Activated naive CD8-positive, alpha-beta T cell treated with anti-CD3 and anti-CD28 coated beads, Interleukin-2, amount 50 U/mL, for 24 hours (primary cell): ENCODE results near the gene SYT1.

Experiments used
- ATAC-seq: fragments of 150-1000 bp; cut with Tn5 transposase; one replicate; pipeline ENCODE4 v1.10.0; 2021
- DNase-seq: peaks from one replicate; pipeline ENCODE4 v3.0.0; 2021
- H3K27ac Mint-ChIP-seq: one replicate; pipeline ENCODE4 v1.8.0; 2021; ENCODE audit warnings: mild to moderate bottlenecking, mixed read lengths
- H3K27me3 Mint-ChIP-seq: one replicate; pipeline ENCODE4 v1.8.0; 2021; ENCODE audit warnings: mixed read lengths
- H3K36me3 Mint-ChIP-seq: one replicate; pipeline ENCODE4 v1.8.0; 2021; ENCODE audit warnings: low read depth, mixed read lengths
- H3K4me1 Mint-ChIP-seq: one replicate; pipeline ENCODE4 v1.8.0; 2021; ENCODE audit warnings: mixed read lengths
- H3K4me3 Mint-ChIP-seq: one replicate; pipeline ENCODE4 v1.8.0; 2021; ENCODE audit warnings: mild to moderate bottlenecking, moderate library complexity, mixed read lengths
- H3K9me3 Mint-ChIP-seq: one replicate; pipeline ENCODE4 v1.8.0; 2021; ENCODE audit warnings: mixed read lengths

SYT1 gene

DNA sequence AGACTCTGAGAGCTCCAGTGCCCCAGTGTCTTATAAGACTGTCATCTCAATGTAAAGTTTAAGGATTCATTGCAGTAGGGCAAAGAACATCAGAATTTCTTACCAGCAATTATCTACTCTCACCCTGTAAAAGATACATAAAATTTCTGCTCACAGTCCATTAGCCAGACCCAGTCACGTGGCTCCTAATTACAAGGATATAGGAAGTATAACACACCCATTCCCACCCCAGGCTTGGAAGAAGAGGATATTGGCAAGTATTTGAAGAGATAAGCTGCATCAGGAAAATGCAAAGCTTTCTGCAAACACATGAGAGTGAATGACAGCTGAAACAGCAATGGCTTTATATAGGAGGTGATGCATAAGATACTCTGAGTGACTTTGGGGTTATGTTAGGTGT lies 14.3 kb downstream of the SYT1 start:
- no peak for DNase-seq
- H3K4me3 Mint-ChIP-seq, result no peak overlapping the region
- H3K36me3 Mint-ChIP-seq, result no peaks in the 10 kb centered on the region
- peaks cover 4% of the 10 kb centered on the region for H3K9me3 Mint-ChIP-seq
- no peak for ATAC-seq
- no peak overlapping the region for H3K27ac Mint-ChIP-seq
- no peaks in the 10 kb centered on the region for H3K27me3 Mint-ChIP-seq
- H3K4me1 Mint-ChIP-seq, result no peaks in the 10 kb centered on the region

DNA sequence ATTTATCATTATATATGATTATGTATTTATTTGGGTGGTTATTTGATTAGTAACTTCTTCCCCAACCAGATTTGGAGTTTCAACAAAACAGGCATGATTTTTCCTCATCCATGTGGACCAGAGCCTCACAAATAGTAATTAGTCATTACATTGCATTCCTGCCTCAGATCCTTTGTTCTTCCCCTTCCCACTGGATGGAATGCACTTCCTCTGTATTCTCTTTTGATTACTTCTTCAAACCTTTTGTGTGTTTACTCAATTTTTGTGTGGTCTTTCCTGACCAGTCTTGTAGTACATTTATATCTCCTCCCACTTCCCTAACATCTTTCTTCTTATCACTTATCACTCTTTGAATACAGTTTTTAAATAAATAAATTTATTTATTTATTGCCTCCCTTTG lies 15.5 kb downstream of the SYT1 start:
- H3K4me1 Mint-ChIP-seq, result no peaks in the 10 kb centered on the region
- no peaks in the 10 kb centered on the region for H3K27me3 Mint-ChIP-seq
- H3K4me3 Mint-ChIP-seq, result no peak overlapping the region
- ATAC-seq (no peak), DNase-seq (no peak)
- no peaks in the 10 kb centered on the region for H3K36me3 Mint-ChIP-seq
- H3K9me3 Mint-ChIP-seq, result peaks cover 4% of the 10 kb centered on the region
- H3K27ac Mint-ChIP-seq, result no peak overlapping the region

DNA sequence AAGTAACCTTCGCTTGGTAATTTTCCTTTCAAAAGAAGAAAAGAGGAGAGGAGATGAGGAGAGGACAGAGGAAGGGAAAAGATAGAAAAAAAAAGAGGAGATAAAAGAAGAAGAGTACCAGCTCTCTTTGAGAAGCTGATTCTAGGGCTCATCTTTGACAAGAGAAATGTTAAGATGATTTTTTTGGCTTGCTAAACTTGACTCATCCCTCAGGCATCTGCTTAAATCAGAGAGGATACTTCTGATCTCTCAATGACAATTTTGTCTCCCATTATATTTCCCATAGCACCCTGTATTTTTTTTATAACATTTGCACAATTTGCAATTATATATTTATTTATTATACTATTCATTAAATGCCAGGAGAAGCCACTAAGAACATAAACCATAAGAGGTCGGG lies 17.1 kb downstream of the SYT1 start:
- no peak overlapping the region for H3K4me3 Mint-ChIP-seq
- DNase-seq, result no peak
- H3K9me3 Mint-ChIP-seq, result peaks cover 4% of the 10 kb centered on the region
- ATAC-seq, result no peak
- H3K36me3 Mint-ChIP-seq, result no peaks in the 10 kb centered on the region
- no peaks in the 10 kb centered on the region for H3K27me3 Mint-ChIP-seq
- no peaks in the 10 kb centered on the region for H3K4me1 Mint-ChIP-seq
- H3K27ac Mint-ChIP-seq, result no peak overlapping the region

DNA sequence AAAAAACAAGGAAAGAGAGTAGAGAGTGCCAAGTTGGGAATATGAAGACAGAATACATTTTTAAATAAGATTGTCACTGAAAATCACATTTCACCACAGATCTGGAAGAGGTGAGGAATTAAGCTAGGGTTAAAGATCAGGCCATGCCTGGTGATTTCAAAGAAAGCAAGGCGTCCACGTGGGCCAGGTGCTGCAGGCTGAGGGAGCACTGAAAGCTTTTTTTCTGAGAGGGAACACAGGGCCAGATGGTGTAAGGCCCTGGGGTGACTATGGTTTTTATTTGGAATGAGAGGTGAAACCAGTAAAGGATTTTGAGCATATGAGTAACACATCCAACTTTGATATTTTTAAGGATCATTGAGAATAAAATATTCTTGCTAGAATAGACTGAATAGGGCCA lies 20.9 kb downstream of the SYT1 start:
- no peaks in the 10 kb centered on the region for H3K4me1 Mint-ChIP-seq
- no peak overlapping the region for H3K4me3 Mint-ChIP-seq
- H3K27ac Mint-ChIP-seq, result no peak overlapping the region
- no peaks in the 10 kb centered on the region for H3K27me3 Mint-ChIP-seq
- no peaks in the 10 kb centered on the region for H3K36me3 Mint-ChIP-seq
- no peaks in the 10 kb centered on the region for H3K9me3 Mint-ChIP-seq
- no peak for DNase-seq
- no peak for ATAC-seq

DNA sequence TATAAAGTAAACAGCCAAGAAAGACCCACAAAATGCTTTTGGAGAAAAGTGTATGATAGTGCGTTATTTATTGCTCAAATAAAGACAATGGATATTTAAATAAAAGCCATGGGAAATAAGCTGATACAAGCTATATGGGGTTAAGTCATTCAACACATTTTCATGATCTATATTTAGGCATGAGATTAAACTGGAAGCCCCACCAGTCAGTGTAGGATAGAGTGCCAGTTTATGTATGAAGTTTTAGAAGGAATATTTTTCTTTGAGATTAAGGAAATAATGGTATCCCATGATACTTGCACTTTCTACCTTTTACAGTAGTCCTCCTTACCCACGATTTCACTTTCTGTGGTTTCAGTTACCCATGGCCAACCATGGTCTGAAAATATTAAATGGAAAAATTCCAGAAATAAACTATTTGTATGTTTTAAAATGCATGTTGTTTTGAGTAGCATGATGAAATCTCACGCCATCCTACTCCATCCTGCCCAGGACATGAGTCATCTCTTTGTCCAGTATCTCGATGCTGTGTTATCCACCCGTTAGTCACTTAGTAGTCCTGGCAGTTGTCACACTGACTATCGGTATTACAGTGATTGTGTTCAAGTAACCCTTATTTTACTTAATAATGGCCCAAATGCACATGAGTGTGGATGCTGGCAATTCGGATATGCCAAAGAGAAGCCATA lies 22.3 kb downstream of the SYT1 start:
- ATAC-seq, result no peak
- Mint-ChIP-seq H3K9me3 (no peaks in the 10 kb centered on the region), H3K36me3 (no peaks in the 10 kb centered on the region), H3K27ac (no peak overlapping the region), H3K4me3 (no peak overlapping the region), H3K27me3 (no peaks in the 10 kb centered on the region), H3K4me1 (no peaks in the 10 kb centered on the region)
- DNase-seq, result no peak

DNA sequence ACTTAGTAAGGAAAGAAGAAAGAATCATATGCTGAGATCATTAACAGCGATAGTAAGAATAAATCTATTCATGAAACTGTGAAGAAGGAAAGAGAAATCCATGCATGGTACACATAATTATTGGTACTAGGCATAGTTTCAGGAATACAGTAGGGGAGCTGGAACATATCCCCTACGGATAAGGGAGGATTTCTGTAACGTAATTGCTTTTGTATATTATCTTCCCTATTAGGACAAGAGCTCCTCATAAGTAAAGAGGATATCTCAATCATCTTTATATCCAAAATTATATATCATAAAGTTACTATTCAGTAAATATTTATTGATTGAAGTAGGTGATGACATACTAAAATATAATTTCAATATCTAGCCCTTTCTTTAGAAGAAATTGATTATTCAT lies 22.9 kb downstream of the SYT1 start:
- H3K4me1 Mint-ChIP-seq, result no peaks in the 10 kb centered on the region

DNA sequence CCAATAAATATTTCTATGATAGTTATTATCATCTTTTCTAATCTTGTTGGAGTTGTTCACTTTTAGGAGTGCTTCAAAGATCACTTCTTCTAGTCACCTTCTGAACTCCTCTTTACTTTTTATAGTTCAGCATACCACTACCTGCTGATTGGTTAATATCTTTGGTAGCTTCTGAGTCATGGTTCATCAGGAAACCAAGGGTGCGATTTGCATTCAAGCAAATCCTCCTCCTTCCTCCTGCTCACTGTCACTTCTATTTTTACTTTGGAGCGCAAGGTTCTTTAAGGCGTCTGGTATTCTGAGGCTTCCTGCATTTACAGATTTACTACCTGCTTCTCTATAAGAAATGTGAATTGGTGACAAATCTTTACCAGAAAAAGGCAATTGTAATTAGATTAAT lies 24.0 kb downstream of the SYT1 start:
- ATAC-seq, result no peak
- H3K4me1 Mint-ChIP-seq, result no peaks in the 10 kb centered on the region
- H3K4me3 Mint-ChIP-seq, result no peak overlapping the region
- no peaks in the 10 kb centered on the region for H3K27me3 Mint-ChIP-seq
- no peaks in the 10 kb centered on the region for H3K9me3 Mint-ChIP-seq
- no peak for DNase-seq
- H3K36me3 Mint-ChIP-seq, result no peaks in the 10 kb centered on the region
- H3K27ac Mint-ChIP-seq, result no peak overlapping the region

More for the DNA sequence above, 22.9 kb downstream of the SYT1 start:
- DNase-seq (no peak), ATAC-seq (no peak)
- H3K27me3 Mint-ChIP-seq, result no peaks in the 10 kb centered on the region
- no peaks in the 10 kb centered on the region for H3K36me3 Mint-ChIP-seq
- no peak overlapping the region for H3K27ac Mint-ChIP-seq
- H3K9me3 Mint-ChIP-seq, result no peaks in the 10 kb centered on the region
- H3K4me3 Mint-ChIP-seq, result no peak overlapping the region

DNA sequence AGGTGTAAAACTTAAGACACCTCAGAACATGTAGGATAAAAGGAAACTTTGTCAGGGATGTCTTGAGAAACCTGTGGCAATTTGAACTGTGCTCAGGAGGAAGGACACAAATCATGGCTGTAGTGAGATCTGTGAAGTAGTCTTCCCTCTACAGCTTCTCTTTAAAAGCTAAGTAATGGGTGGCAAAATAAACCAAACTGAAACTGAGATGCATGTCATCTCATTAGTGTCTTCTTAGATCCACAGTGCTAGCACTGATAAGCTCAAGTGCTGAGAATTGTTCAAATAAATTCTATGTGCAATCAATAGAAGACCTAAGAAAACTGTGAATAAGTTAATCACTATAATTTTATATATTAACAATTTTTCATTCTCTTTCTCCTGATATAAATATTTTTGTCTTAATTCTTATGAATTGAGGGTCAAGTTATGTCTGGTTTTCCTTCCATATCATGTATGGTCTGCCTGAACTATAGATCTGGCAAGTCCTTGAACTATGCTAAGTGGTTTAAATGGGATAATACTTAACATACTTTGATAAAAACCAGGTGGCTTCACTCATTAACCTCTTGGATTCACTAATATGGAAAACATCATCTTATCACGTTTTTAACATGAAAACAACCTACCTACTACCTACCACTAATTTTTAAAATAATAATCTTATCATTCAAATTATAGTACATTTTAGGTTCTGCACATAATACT lies 27.2 kb downstream of the SYT1 start:
- H3K4me3 Mint-ChIP-seq, result no peak overlapping the region
- no peaks in the 10 kb centered on the region for H3K9me3 Mint-ChIP-seq
- no peaks in the 10 kb centered on the region for H3K36me3 Mint-ChIP-seq
- ATAC-seq, result no peak
- no peak for DNase-seq
- H3K27ac Mint-ChIP-seq, result no peak overlapping the region
- H3K4me1 Mint-ChIP-seq, result no peaks in the 10 kb centered on the region
- H3K27me3 Mint-ChIP-seq, result no peaks in the 10 kb centered on the region

DNA sequence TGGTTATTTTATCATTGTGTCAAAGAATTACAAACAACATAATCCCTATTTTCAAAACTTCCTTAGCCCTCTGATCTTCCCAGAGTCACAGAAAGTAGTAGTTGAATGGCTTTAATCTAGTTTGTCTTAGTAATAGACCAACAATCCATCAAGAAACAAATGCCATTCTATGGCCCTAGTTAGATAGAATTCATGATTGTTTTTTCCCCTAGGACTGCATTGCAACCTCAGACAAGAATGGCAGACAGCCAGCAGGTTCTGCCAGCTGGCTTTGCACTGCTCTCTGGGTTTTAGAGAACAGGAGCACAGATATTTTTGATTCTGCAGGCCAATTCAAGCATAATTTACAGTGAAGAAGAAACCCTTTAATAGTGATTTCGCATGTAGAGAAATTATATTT lies 33.8 kb downstream of the SYT1 start:
- Mint-ChIP-seq H3K27ac (no peak overlapping the region), H3K9me3 (no peaks in the 10 kb centered on the region), H3K4me3 (no peak overlapping the region), H3K36me3 (no peaks in the 10 kb centered on the region), H3K4me1 (no peaks in the 10 kb centered on the region), H3K27me3 (no peaks in the 10 kb centered on the region)
- no peak for DNase-seq
- no peak for ATAC-seq

DNA sequence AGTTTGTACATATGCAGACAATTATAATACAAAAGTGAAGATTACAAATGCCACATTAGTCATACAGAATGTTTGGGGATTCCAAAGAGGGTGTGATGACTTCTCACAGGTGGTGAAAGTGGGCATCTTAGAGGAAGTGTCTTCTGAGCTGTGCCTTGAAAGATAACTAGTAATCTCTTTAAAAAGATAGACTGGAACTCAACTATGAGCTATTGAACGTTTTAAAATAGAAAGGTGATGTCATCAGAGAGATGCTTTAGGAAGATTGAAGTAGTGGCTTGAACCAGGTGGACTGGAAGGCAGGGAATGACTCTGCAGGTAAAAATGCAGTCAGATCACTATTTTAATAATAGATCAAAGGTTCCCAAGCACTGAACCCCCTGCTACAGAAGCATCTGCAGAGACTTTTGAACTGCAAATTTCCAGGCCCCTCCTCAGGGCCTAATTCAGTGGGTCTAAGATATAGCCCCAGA lies 50.3 kb downstream of the SYT1 start:
- ATAC-seq, result no peak
- H3K4me1 Mint-ChIP-seq, result no peaks in the 10 kb centered on the region
- no peak overlapping the region for H3K4me3 Mint-ChIP-seq
- peaks cover 7% of the 10 kb centered on the region for H3K9me3 Mint-ChIP-seq
- H3K27me3 Mint-ChIP-seq, result no peaks in the 10 kb centered on the region
- H3K36me3 Mint-ChIP-seq, result no peaks in the 10 kb centered on the region
- no peak overlapping the region for H3K27ac Mint-ChIP-seq
- DNase-seq, result no peak

DNA sequence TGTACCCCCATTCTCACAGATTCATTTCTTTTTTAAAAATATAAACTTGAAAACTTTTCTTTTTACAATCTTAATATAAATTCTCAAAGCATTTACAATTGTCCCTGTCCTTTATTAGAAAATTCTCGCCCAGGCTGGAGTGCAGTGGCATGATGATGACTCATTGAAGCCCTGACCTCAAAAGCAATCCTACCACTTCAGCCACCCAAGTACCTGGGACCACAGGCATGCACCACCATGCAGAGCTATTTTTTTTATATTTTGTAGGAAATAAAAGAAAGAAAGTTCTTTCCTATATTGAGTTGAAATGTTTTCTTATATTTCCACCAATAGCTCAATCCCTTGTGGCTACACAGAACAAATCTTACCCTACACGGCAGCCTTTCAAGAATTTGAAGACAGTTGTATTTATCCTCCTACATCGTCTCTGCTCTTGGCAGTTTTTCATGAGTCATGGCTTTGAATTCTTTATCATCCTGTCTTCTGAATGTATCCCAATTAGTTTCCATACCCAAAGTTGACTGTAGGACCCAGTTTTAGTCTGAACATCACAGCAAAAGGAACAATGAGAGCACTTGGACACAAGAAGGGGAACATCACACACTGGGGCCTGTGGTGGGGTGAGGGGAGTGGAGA lies 52.4 kb downstream of the SYT1 start:
- Mint-ChIP-seq H3K4me1 (no peaks in the 10 kb centered on the region), H3K4me3 (no peak overlapping the region), H3K9me3 (no peaks in the 10 kb centered on the region), H3K27me3 (no peaks in the 10 kb centered on the region), H3K36me3 (no peaks in the 10 kb centered on the region), H3K27ac (no peak overlapping the region)
- DNase-seq (no peak), ATAC-seq (no peak)

DNA sequence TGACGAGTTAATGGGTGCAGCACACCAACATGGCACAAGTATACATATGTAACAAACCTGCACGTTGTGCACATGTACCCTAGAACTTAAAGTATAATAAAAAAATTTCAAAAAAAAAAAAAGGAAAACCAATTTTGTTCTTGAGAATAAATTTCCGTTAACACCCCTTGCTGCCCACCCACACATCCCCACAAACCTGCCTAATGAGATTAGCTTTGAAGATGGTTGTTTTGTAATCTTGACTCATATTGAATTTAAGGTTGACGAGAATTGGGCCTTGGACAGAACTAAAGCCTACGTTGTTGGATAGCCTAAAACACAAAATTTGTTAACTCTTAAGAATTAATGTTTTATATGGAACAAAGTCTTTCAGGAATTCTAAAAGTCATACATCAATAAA lies 52.9 kb downstream of the SYT1 start:
- Mint-ChIP-seq H3K27ac (no peak overlapping the region), H3K4me1 (no peaks in the 10 kb centered on the region), H3K27me3 (no peaks in the 10 kb centered on the region), H3K9me3 (no peaks in the 10 kb centered on the region), H3K36me3 (no peaks in the 10 kb centered on the region), H3K4me3 (no peak overlapping the region)
- no peak for ATAC-seq
- DNase-seq, result no peak

DNA sequence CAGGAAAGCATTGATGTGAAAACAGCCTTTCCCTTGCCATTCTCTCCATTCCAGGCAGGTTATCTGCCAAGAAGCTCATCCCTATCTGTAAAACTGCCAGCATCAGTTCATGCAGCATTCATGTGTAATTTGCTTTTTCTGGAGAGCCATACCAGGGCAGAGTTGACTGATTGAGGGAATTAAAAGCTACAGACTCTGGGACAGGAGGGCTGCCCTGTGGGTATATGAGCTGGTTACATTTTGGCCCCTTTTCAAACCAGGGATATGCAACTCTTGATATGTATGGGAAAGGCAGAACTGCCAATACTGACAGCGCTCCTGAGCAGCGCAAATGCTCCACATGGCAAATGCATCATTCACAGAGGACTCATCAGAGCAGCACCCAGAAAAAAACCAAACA lies 53.7 kb downstream of the SYT1 start:
- Mint-ChIP-seq H3K9me3 (no peaks in the 10 kb centered on the region), H3K27ac (no peak overlapping the region), H3K4me1 (no peaks in the 10 kb centered on the region), H3K27me3 (no peaks in the 10 kb centered on the region), H3K4me3 (no peak overlapping the region), H3K36me3 (no peaks in the 10 kb centered on the region)
- DNase-seq (no peak), ATAC-seq (no peak)

DNA sequence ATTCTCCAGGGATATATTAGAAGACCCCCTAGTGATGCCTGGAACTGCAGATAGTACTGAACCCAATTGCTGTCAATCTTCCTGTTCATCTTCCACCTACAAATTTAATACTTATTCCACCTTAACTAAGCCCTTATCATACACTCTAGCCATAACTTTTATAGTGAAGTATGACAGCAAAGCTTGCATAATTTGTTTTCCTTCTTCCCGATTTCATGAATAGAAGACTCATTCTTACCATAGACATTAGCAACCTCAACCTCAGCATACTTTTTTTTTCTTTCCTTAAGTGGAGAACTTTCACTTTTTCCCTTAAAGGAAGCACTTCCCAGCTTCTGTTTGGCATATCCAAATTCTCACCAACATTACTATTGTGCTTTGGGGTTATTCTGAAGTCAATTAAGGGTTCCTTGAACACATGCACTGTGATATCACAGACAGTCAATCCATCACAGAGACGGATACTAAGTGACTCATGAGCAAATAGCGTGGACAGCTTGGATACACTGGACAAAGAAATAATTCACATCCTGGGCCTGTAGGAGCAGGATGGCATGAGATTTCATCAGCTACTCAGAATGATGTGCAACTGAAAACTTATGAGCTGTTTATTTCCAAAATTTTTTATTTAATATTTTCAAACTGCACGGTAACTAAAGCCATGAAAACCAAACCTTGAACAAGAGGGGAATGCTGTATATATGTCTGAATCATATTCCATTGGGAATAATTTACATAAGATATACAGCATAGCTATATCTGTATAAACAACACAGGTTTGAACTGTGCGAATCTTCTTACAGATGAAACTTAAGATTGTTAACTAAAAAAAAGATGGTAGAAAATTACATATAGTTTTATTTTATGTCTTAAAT lies 63.9 kb downstream of the SYT1 start:
- ATAC-seq, result no peak
- DNase-seq, result no peak
- Mint-ChIP-seq H3K4me1 (no peaks in the 10 kb centered on the region), H3K27me3 (no peaks in the 10 kb centered on the region), H3K4me3 (no peak overlapping the region), H3K36me3 (no peaks in the 10 kb centered on the region), H3K27ac (no peak overlapping the region), H3K9me3 (peaks cover 4% of the 10 kb centered on the region)

DNA sequence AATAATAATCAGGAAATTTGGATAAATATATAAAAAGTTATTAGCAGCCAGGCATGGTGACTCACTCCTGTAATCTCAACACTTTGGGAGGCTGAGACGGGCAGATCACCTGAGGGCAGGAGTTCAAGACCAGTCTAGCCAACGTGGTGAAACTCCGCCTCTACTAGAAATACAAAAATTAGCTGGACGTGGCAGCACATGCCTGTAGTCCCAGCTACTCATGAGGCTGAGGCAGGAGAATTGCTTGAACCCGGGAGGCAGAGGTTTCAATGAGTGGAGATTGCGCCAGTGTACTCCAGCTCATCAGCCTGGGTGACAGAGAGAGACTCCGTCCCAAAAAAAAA lies 64.5 kb downstream of the SYT1 start:
- ATAC-seq (no peak), DNase-seq (no peak)
- Mint-ChIP-seq H3K4me1 (no peaks in the 10 kb centered on the region), H3K9me3 (peaks cover 4% of the 10 kb centered on the region), H3K27me3 (no peaks in the 10 kb centered on the region), H3K4me3 (no peak overlapping the region), H3K36me3 (no peaks in the 10 kb centered on the region), H3K27ac (no peak overlapping the region)
